Right lobe of liver (tissue), 4 donors: ENCODE results near the gene NIM1K.

Source experiments
- POLR2A ChIP-seq: fragments of 450-650 bp; IDR thresholded peaks from one replicate; pipeline ENCODE4 v1.6.1; 2017; ENCODE audit warnings: antibody characterized with exemption, mild to moderate bottlenecking
- TF ChIP-seq, protein P1 (sequence below), 4 donors: fragments of 200-600 bp in 3 of 4; fragments of 450-650 bp in 1 of 4; IDR thresholded peaks; one replicate each; pipeline versions ENCODE4 v1.5.1 to v1.8.0; 2016 to 2022; ENCODE audit warnings: antibody characterized with exemption in 4 of 4, mild to moderate bottlenecking in 2 of 4
- donor health status: DM: no; HTN: no; CAD: no.
- donor health status: DM: no; HTN: no; CAD: no.
- donor health status: DM: no; HTN: yes; CAD: no.

DNA sequence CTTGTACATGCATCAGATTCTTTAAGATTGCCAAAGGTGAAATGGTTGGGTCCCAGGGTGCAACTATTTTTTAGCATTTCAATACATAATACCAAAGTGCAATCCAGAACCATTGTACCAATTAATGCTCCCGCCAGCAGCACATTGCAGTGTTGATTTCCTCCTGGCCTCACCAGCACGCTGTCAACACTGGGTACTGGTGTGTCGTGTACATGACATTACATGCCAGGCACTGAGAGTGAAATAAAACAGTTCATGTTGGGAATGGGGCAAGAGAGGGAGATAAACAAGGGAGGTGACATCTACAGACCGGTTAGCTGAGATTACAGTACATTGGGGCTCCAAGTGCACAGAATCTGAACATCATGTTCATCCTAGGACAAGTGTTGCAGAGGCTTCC lies 83.4 kb downstream of the NIM1K start:
- TF ChIP-seq, protein P1, sequence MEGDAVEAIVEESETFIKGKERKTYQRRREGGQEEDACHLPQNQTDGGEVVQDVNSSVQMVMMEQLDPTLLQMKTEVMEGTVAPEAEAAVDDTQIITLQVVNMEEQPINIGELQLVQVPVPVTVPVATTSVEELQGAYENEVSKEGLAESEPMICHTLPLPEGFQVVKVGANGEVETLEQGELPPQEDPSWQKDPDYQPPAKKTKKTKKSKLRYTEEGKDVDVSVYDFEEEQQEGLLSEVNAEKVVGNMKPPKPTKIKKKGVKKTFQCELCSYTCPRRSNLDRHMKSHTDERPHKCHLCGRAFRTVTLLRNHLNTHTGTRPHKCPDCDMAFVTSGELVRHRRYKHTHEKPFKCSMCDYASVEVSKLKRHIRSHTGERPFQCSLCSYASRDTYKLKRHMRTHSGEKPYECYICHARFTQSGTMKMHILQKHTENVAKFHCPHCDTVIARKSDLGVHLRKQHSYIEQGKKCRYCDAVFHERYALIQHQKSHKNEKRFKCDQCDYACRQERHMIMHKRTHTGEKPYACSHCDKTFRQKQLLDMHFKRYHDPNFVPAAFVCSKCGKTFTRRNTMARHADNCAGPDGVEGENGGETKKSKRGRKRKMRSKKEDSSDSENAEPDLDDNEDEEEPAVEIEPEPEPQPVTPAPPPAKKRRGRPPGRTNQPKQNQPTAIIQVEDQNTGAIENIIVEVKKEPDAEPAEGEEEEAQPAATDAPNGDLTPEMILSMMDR (IDR thresholded peaks at IDR 0.05) = no peak
- TF ChIP-seq POLR2A = no peak
